RWPE1 (cell line): ENCODE measurements around the gene POLR1A.

Source experiments
- CTCF ChIA-PET: fragments of 350-600 bp; sonication (Branson Sonifier 250); formaldehyde crosslinking; extraction: SDS; loops from one replicate; lab custom pipeline; 2021; lab: Yijun Ruan, JAX
- POLR2A ChIA-PET: fragments of 400-600 bp; formaldehyde crosslinking; extraction: SDS; loops from one replicate; lab custom pipeline; 2020; ENCODE audit warnings: antibody characterized with exemption; ENCODE audit not compliant: low non-redundant PET; lab: Yijun Ruan, JAX
- DNase-seq: peaks from one replicate; pipeline ENCODE4 v3.0.0; 2012; ENCODE audit warnings: low spot score
- H3K27ac ChIP-seq: fragments of 450-650 bp; 2 replicates; pipeline ENCODE4 v1.5.1; 2017
- TF ChIP-seq, protein P1 (sequence below): fragments of 450-650 bp; conservative IDR thresholded peaks from 2 replicates; pipeline ENCODE4 v1.5.1; 2017; ENCODE audit warnings: low read depth, mild to moderate bottlenecking

Gene POLR1A

GRCh38 chr2:86037141-86037794, 68.4 kb downstream of the POLR1A start:
- TF ChIP-seq, protein P1, sequence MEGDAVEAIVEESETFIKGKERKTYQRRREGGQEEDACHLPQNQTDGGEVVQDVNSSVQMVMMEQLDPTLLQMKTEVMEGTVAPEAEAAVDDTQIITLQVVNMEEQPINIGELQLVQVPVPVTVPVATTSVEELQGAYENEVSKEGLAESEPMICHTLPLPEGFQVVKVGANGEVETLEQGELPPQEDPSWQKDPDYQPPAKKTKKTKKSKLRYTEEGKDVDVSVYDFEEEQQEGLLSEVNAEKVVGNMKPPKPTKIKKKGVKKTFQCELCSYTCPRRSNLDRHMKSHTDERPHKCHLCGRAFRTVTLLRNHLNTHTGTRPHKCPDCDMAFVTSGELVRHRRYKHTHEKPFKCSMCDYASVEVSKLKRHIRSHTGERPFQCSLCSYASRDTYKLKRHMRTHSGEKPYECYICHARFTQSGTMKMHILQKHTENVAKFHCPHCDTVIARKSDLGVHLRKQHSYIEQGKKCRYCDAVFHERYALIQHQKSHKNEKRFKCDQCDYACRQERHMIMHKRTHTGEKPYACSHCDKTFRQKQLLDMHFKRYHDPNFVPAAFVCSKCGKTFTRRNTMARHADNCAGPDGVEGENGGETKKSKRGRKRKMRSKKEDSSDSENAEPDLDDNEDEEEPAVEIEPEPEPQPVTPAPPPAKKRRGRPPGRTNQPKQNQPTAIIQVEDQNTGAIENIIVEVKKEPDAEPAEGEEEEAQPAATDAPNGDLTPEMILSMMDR, result no peak
- DNase-seq, result no peak
- ChIA-PET POLR2A (no interaction called here), CTCF (interaction anchor here (0.6 to 3.0 kb wide), 3 partner anchors 42 to 210 kb away, joined by 4 to 14 read pairs (median 6); no protein-coding TSS in a partner anchor)
- H3K27ac ChIP-seq, result peak overlapping the region; percentile 51

DNA sequence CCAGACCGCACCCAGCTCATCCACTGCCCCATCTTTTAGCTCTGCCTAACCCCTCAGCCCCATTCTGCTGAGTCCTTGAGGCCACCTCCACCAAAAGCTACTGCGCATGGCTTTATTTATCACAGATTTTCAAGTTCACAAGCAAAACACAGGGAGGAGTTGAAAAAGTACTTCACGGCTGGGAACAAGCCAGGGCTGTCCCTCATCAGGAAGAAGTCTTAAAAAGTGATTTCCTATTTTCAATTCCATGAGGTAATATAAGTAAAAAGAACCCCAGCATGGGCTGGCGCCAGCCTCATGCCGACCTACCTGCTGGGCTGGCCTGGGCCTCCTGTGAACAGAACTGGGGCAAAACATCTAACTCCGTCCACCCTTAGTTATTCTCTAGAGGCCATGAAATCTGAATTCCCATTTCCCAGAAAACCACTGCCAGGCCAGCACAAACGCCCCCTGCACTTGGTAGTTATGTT, 69.0 kb downstream of the POLR1A start:
- H3K27ac ChIP-seq, result peak overlapping the region; percentile 51
- ChIA-PET CTCF (interaction anchor here (1.5 to 3.0 kb wide), 2 partner anchors 43 to 209 kb away, joined by 4 to 14 read pairs; no protein-coding TSS in a partner anchor), POLR2A (no interaction called here)
- no peak for DNase-seq
- TF ChIP-seq, protein P1, result no peak

GRCh38 chr2:86035883-86036668, 69.6 kb downstream of the POLR1A start:
- TF ChIP-seq, protein P1, result no peak
- peak; percentile 25 for DNase-seq
- ChIA-PET POLR2A (no interaction called here), CTCF (interaction anchor here (0.8 to 3.0 kb wide), 3 partner anchors 43 to 311 kb away, joined by 4 to 14 read pairs (median 4); no protein-coding TSS in a partner anchor)
- peak overlapping the region; percentile 51 for H3K27ac ChIP-seq

GRCh38 chr2:86035376-86035882, 70.3 kb downstream of the POLR1A start:
- TF ChIP-seq, protein P1, result no peak
- peak overlapping the region; percentile 51 for H3K27ac ChIP-seq
- CTCF ChIA-PET, result interaction anchor here (0.8 to 3.0 kb wide), 2 partner anchors 208 to 311 kb away, joined by 4 to 14 read pairs; no protein-coding TSS in a partner anchor
- no peak for DNase-seq
- POLR2A ChIA-PET, result no interaction called here

DNA sequence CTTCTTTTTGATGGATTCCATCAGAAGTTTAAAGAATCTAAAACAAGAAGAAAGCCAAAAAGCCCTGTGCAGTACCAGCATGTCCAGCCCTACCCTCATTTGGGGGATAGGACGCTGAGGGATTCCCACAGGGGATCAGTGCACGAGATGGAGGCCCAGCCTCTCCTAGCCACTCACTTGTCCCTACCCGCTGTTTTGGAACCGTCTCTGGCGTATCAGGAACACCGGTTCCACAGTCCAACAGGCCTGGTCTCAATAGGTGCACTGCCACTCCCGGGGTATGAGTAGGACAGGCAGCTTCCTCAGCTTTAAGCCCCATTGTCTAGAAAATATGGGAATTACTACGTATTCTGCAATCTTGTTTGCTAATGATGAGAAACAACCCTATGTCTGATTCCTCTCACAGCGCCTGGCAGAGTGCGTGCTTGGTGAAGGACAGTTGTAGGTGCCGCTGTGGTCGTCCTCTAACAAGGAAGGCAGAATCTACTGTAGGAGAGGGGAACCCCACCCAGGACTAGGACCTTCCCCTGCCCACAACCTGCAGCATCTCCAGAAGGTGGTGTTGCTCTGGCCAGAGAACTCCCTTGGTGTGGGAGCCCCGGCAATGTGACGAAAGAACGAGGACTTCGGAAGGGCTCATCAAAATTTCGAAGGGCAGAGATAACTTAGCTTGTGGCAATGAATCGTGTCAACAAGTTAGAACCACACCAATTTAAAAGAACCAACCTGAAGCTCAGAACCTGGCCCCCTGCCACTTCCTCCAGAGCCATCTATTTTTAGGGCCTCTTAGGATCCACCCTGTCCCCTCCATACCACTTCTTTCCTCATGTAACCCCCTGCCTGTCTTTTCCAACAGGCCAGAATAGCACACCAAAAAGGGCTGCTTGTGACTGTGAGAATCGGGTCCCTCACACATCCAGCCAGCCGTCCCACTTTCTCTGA, 71.7 kb downstream of the POLR1A start:
- TF ChIP-seq, protein P1, result no peak

More for the DNA sequence above, 71.7 kb downstream of the POLR1A start:
- no peak overlapping the region for H3K27ac ChIP-seq
- ChIA-PET POLR2A (no interaction called here), CTCF (interaction anchor here (0.6 kb wide), 2 partner anchors 195 to 305 kb away, joined by 4 read pairs; no protein-coding TSS in a partner anchor)
- no peak for DNase-seq
